HG03097 (cell line): ENCODE measurements around the gene ATP1A4.

Source experiments
- ATAC-seq: cut with Tn5 transposase; IDR thresholded peaks from one replicate; pipeline ENCODE4 v1.9.1; 2021; ENCODE audit not compliant: unreplicated experiment, low FRiP score

The ATP1A4 gene

DNA sequence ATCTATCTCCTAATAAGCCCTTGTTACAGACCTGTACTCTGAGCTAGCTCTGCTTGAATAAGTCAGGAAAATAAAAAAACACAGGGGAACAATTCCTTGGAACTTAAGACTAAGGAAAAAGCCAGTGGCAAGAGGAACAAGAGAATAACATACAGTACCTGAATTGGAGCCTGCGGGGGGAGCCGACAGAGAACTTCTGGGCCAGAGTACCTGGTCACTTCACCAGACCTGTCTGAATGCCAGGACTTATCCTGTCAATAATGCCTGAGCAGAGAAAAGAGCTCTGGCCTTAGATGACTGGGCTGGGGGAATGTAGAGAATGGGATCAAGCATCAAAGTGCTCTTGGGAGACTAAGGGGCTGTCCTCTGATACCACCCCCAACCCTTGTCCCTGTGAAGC lies 68.9 kb downstream of the ATP1A4 start:
- no peak for ATAC-seq

GRCh38 chr1:160221089-160221488 lies 69.7 kb downstream of the ATP1A4 start:
- no peak for ATAC-seq

DNA sequence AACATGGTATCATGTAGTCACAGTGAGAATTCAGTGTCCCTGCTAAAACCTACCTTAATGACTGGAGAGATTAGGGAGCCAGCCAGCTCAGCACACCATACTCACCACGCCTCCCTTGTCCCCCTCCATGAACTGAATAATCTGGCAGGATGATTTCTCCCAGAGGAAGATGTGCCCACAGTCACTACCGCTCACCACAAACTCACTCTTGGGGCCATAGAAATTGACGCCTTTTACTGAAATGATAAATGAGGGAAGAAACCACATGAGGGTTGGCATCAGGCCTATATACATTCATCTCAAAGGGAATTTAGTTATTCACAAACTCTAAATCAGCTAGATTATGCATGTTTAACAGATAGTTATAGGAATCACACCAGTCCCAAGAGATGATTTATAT lies 71.1 kb downstream of the ATP1A4 start:
- no peak for ATAC-seq

- no peak for ATAC-seq
Measured at GRCh38 chr1:160224606-160225005, 73.2 kb downstream of the ATP1A4 start.

DNA sequence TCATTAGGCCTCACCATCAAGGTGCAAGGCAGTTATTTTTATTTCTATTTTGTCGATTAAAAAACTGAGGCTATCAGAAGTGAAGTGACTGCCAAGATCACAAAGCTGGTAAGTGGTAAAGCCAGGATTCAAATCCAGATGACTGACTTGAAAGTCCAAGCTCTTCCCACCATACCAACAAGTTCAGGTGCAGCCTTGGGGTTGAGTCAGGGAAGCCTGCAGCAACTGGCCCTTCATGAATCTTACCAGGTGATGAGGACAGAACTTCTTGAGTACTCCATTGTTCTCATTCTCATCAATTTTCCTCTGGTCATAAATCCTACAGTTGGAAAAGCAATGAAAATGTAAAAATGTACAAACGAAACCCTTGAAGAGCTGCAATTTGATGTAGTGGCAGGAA lies 73.9 kb downstream of the ATP1A4 start:
- no peak for ATAC-seq

DNA sequence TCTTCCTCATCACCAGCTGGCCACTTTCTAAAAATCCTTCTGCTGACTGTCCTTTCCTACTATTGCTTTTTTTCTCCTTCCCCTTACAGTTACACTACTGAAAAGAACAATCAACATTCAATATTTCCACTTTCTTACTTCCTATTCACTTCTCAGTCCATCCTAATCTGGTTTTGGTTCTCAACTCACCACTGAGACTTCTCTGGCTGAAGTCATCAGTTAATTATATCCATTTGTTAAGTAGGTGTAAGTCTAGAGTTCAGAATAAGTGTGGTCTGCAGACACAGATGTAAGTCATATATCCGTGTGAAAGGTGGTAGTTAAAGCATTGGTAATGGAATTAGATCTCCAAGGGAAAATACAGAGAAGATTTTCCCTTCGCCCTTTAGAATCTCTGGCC lies 75.2 kb downstream of the ATP1A4 start:
- ATAC-seq: no peak

GRCh38 chr1:160227034-160227433 lies 75.6 kb downstream of the ATP1A4 start:
- no peak for ATAC-seq

DNA sequence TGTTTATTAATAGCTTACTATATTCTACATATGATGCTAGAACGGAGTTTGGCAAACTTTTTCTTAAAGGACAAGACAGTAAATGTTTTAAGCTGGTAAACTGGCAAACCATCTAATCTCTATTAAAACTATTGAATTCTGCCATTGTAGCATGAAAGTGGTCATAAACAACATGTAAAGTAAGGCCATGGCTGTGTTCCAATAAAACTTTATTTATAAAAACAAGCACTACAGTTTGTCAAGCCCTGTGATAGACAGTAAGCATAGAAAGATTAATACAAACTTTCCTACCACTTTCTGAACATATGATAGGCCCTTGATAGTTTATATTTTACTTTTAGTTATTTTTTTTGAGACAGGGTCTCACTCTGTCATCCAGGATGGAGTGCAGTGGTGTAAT lies 76.2 kb downstream of the ATP1A4 start:
- no peak for ATAC-seq

DNA sequence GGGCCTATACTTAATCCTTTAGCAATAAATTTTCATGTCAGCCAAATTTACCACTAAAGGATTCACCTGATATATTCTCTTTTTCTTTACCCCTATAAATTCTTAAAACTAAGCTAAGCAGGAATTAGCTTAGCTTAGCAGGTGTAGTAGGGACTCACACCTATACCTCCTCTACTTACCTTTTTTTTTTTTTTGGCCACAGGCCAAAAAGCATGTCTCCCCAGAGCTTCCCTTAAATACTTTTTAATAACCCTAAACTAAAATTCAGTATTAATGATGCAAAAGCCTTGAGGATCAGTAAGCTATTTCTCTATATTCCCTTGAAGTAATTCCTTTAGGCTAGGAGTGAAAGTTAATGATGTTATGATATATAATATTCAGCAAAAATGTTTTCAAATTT lies 77.0 kb downstream of the ATP1A4 start:
- ATAC-seq: no peak

GRCh38 chr1:160232911-160233310 lies 81.5 kb downstream of the ATP1A4 start:
- ATAC-seq: no peak
